ENCODE results near the gene TEKT3.
A peak's percentile ranks its signal among the peaks of the same experiment; 100 is the strongest.

Gene TEKT3

DNA sequence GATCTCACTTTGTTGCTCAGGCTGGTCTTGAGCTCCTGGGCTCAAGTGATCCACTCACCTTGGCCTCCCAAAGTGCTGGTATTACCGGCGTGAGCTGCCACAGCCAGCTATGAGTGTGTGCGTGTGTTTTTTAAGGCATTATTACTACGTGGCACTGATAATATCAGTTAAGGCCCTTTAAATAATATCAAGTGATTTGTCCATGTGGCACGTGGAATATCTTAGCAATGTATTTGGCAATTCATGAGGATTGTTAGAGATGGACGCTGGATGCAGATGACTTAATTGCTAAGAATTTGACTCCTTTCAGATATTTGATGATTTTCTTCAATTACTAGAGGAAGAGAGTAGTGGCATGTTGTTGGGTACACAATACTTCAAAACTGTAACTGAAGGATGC, 50.8 kb downstream of the TEKT3 start:
- peak; percentile 53 for DNase-seq (ENCODE audit: low spot score)

GRCh38 chr17:15289285-15290183, 51.9 kb downstream of the TEKT3 start:
- no peak for DNase-seq (ENCODE audit: low spot score)

- DNase-seq (ENCODE audit: low spot score), result no peak
These were observed 52.5 kb downstream of the TEKT3 start for GRCh38 chr17:15288859-15289258.

DNA sequence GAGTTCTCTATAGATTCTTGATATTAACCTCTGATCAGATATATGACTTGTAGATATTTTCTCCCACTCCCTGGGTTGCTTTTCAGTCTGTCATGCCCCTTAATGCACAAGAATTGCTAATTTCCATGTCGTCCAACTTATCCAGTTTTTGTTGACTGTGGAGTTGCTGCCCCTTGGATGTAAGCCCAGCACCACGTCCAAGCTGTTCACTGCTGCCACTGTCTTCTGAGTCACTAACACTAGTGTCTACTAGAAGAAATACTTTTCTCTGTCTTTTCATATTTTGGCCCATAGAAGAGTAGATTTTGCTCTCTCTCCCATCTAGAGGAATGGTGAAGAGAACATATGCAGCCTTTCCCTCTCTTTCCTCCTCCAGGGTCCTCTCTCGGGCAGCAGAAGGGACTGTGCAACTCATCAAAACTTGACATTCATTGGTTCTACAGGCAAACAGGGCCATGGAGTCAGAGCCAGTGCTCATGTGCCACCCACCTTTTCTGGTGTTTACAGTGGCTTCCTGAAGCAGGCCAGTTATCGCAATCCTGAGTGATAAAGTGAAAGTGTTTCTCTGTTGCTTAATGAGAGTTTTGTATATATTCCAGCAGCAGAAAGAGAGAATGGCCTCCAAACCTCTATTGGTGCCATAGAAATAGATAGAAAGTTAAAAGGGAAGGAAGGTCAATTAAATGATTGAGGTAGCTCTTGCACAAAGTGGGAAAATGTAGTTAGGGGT, 53.7 kb downstream of the TEKT3 start:
- DNase-seq (ENCODE audit: low spot score), result peak; percentile 33

DNA sequence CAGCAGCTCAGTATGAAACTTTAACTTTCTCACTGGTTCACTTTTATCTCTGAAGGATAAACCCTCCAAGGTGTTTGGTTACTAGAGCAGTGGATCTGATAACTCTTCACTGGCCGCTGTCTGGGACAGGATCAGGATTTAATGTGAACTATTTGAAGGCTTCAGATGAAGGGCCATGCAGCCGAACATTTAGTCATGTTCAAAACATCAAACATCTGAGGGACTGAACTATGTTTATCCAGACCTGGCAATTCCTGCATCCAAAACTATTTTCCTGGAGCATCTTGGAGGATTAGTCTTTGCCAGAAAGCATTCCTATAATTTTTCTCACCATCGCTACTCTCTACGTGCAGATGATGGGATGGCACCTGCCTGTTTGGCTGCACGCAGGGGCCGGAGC, 55.9 kb downstream of the TEKT3 start:
- no peak for DNase-seq (ENCODE audit: low spot score)

DNA sequence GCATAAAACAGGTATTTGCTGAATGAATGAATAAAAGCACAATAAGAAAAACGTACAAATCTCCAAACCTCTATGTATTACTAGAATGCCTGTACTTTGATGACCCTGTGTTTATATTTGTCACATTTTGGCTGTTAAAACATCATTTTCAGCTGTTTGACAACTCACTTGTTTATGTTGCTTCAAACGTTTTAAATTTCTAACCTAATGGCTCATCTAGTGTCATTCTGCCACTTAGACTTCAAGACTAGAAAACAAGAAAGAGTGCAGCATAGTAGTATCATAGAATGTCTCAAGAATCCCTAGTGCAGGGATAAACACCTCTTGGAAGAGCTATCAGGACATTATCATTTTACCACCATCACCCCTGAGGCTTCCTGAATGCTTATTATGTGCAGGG, 56.9 kb downstream of the TEKT3 start:
- DNase-seq (ENCODE audit: low spot score), result no peak

GRCh38 chr17:15284107-15284506, 57.3 kb downstream of the TEKT3 start:
- DNase-seq (ENCODE audit: low spot score), result no peak

DNA sequence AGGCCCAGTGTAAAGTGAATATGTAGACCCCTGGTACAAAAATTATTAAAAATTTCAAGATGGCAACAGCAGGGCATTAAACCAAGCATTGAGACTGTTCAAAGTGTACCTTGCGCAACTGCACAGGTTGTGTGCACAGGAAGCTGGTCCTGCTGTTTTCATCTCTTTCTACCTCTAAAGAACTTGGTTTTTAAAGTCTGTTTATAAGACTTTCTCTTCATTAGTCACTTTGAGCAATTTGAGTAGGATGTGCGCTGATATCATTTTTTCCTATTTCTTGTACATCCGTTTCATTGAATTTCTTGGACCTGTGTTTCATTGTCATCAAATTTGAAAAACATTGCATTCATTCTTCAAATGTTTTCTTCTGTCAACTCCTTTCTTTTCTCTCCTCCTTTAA, 59.5 kb downstream of the TEKT3 start:
- no peak for DNase-seq (ENCODE audit: low spot score)

GRCh38 chr17:15278924-15279477, 62.4 kb downstream of the TEKT3 start:
- DNase-seq (ENCODE audit: low spot score), result peak; percentile 51

GRCh38 chr17:15278380-15278779, 63.0 kb downstream of the TEKT3 start:
- DNase-seq (ENCODE audit: low spot score), result no peak

GRCh38 chr17:15274017-15274416, 67.4 kb downstream of the TEKT3 start:
- DNase-seq (ENCODE audit: low spot score), result no peak

DNA sequence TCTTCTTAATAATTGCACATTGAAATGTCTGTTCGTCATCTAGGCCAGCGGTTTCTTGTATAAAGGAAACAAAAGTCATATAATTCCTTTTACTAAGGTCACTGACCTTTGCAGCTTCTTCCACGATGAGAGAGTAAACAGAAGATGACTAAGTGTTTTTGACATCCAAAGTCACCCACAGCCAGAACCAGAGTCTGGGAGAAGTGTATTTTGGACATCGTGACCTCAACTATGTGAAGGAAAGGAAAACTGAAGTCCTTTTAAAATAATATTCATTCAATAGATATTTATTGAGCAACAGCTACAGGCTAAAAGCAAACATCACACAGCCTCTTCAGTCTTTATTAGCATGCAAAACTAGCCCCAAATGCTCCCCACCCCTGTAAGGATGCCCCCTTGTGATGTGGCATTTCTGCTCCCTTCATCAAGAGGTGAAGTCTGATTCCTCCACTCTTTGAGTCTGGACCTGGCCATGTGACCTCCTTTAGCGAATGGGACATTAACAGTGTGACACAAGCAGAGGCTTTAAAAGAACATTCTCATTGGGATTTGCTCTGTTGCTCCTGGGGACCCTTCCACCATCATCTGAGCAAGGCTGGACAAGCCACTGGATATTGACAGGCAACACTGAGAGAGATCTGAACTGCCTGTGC, 68.1 kb downstream of the TEKT3 start:
- DNase-seq (ENCODE audit: low spot score), result peak; percentile 81

DNA sequence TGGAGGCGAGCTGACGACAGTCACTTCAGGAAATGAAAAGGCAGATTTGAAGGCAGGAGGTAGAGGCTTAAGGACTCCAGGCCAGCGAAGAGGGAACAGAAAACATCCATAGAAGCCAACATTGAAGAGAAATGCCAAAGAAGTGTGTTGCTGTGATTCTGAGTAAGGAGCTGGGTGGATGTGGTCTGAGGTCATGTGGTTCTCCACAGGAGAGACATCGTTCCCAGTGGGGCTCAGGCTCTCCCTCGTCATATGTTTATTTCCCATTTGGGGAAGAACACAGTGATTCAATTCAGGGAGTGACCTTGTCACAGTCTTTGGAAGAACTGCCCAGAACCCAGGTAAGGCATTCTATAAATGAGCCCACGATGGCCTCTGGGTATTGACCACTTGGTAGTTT, 69.7 kb downstream of the TEKT3 start:
- DNase-seq (ENCODE audit: low spot score), result no peak

- DNase-seq (ENCODE audit: low spot score), result no peak
These were observed 70.6 kb downstream of the TEKT3 start for GRCh38 chr17:15270628-15271381.

GRCh38 chr17:15269780-15270089, 71.7 kb downstream of the TEKT3 start:
- no peak for DNase-seq (ENCODE audit: low spot score)

- no peak for DNase-seq (ENCODE audit: low spot score)
These were observed 72.2 kb downstream of the TEKT3 start for GRCh38 chr17:15269087-15269779.

DNA sequence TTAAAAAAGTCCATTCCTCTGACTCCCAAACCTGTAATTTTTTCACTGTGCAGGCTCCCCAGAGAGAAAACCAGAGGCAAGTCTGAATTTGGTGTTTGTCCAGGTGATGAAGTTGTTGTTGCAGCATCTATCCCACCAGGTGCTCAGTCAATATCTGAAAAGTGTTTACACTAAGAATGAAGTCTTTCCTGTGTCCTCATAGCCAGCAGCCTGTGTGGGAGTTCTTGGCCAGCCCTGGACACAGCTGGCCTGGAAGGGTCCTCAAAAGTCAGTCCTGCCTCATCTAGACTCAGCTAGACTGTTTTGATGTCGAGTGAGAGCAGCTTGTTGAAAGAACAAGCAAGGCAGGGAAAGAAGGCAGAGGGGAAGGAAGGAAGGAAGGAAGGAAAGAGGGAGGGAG, 72.9 kb downstream of the TEKT3 start:
- no peak for DNase-seq (ENCODE audit: low spot score)

DNA sequence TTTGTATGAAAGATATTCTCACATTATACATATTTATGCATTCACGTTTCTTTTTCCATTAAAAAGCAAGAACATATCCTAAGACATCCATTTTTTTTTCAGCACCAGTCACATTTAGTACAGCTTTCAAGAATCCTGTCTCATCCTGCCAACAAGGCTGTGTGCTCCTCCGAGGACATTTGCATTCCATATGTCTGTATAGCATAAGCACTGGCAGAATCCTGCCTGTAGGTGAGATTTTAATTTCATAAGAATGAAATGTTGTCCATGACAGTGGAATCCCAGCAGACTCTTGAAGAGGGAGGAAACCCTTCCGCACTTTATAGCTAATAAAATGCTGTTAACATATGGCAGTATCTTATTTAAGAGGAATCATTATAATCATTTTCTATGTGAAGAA, 73.4 kb downstream of the TEKT3 start:
- no peak for DNase-seq (ENCODE audit: low spot score)

DNA sequence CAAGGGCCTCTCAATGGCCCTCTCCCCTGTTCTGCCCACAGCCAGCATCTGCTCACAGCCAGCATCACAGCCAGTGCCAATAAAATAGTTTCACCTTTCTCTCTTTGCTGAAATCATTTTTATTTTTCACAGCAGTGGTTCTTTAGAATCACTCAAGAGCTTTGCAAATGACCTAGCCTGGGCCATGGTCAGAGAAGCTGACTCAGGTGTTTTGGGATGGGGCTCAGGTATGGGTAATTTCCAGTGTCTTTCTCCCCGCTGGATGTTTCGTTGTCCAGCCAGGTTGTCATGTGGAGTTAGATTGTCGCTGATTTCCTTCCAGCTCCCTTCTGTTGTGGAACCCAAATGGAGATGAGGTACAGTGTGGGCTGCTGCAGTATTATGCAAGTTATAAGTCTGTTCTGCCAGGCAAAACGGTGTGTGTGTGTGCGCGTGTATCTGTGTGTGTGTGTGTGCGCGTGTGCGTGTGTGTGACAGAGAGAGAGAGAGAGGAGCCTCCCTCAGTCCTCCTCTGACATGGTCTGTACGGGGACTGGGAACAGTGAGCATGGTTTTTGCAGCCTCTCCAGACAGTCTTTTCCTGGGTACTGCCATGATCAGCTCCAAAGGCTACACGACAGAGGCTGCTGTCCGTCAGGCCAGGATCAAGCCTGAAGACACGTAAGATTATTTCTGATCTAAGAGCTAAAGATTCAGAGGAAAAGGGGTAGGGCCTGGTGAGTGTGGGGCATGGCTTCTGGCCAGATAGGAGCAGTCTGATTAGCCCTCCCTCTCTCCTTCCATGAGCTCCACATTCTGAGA, 74.9 kb downstream of the TEKT3 start:
- no peak for DNase-seq (ENCODE audit: low spot score)

GRCh38 chr17:15265131-15265530, 76.3 kb downstream of the TEKT3 start, which contains the start of gene PMP22:
Gene PMP22 (minus strand): TSS chr17:15265326. CDS start chr17:15260727, 4,599 bp downstream.
- peak; percentile 51 for DNase-seq (ENCODE audit: low spot score)
